HG03521 (cell line): Measurements from ENCODE around the gene TMEM240.
"Not testable (repeated sequence)": the region's sequence is repeated elsewhere in the genome, so short reads cannot be mapped to it uniquely, and the experiment has no call there.

Experiments
- ATAC-seq: cut with Tn5 transposase; IDR thresholded peaks from one replicate; pipeline ENCODE4 v1.9.1; 2021; ENCODE audit warnings: mild to moderate bottlenecking, moderate library complexity; ENCODE audit not compliant: unreplicated experiment

The TMEM240 gene

DNA sequence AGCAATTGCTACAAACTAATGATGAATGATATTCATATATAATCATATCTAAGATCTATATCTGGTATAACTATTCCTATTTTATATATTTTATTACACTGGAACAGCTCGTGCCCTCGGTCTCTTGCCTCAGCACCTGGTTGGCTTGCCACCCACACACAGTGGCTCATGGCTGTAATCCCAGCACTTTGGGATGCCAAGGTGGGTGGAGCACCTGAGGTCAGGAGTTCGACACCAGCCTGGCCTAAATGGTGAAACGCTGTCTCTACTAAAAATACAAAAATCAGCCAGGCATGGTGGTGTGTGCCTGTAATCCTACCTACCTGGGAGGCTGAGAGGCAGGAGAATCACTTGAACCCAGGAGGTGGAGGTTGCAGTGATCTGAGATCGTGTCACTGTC is 34.6 kb downstream of the TMEM240 start:
- not testable (repeated sequence) for ATAC-seq

DNA sequence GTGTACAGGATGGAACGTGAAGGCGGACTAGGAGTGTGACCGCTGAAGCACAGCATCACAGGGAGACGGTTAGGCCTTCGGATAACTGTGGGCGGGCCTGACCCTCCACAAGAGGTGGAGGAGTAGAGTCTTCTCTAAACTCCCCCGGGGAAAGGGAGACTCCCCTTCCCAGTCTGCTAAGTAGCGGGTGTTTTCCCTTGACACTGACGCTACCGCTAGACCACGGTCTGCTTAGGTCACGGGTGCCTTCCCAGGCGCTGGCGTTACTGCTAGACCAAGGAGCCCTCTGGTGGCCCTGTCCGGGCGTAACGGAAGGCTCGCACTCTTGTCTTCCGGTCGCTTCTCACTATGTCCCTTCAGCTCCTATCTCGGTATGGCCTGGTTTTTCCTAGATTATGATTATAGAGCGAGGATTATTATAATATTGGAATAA is 35.0 kb downstream of the TMEM240 start:
- not testable (repeated sequence) for ATAC-seq

DNA sequence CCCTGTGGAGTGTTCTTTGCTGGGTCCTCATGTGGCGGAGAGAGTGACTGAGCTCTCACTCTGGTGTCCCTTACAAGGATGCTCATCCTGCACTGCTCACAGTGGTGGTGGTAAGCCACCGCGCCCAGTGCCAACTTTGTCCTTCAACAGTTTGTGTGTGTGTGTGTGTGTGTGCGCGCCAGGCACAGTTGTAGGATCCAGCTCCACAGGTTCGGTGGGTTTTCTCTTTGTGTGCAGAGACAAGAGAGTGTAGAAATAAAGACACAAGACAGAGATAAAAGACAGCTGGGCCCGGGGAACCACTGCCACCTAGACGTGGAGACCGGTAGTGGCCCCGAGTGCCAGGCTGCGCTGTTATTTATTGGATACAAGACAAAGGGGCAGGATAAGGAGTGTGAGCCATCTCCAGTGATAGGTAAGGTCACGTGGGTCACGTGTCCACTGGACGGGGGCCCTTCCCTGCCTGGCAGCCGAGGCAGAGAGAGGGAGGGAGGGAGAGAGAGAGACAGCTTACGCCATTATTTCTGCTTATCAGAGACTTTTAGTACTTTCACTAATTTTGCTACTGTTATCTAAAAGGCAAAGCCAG is 35.6 kb downstream of the TMEM240 start:
- not testable (repeated sequence) for ATAC-seq

DNA sequence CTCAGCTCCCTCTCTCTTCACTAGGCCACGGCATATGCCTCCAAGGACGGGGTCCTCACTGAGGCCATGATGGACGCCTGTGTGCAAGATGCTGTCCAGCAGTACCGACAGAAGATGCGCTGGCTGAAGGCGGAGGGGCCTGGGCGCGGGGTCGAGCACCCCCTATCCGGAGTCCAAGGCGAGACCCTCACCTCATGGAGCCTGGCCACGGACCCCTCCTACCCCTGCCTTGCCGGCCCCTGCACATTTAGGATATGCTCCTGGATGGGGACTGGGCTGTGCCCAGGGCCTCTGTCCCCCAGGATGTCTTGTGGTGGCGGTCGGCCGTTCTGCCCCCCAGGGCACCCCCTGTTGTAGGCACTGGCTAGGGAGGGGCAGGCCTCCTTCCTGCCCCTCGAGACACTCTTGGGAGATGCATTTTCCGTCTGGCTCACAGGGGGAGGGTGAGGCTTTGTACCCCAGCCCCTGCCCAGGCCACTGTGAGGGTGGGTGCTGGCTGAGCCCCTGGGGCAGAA is 44.9 kb downstream of the TMEM240 start:
- not testable (repeated sequence) for ATAC-seq

DNA sequence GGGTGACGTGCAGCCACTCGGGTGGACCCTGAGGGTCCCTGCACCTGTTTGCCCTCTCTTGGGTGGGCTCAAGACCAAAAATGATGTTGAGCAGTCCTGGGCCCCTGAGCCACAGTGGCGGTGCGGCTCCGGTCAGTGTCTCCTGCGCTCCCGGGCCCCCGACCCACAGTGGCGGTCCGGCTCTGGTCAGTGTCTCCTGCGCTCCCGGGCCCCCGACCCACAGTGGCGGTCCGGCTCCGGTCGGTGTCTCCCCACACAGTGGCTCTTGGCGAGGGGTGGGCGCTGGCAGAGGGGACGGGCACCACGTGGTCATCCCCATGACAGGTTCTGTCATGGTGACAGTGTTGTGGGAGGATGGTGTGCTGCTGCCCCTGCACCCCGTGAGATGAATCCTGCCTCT is 46.1 kb downstream of the TMEM240 start:
- ATAC-seq: not testable (repeated sequence)

DNA sequence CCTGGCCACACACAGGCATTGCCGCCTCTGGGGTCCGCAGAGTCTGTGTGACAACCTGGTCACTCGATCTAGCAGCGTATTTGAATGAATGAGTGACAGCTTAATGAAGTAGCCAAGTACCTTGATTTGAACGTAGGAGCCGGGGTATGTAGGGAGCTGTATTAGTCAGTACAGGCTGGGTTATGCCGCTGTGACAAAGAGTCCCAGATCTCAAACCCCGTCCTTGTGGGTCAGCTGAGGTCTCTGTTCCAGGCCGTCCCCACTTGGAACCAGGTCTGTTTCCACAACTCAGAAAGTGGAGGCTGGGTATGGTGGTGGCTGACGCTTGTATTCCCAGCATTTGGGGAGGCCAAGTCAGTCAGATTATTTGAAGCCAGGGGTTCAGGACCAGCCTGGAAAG is 48.8 kb downstream of the TMEM240 start:
- no peak for ATAC-seq

DNA sequence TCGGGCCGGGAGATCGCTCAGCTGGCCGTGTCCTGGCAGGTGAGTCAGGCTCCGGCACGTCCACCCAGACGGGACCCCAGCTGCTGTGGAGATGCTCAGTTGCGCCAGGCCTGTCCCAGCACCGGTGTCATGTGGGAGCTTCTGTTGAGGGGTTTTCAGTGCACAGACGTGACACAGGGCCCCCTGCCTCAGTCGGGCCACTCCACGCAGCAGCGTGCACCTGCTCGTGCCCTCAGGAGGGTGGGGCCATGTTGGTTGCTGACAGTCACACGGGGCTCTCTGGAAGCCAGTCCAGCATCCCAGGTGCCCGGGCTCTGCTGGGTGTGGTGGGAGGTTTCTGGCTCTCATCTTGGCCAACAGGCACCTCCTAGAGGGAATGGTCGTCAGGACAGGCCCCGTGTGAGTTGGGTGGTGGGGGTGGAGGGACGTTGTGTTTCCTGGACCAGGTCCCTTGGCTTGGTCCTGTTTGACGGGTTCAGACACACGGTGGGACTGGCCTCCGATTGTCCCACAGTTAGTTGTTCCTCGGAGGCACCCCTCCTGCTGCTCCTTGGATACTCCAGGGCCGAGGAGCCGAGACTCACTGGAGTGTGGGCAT is 49.7 kb downstream of the TMEM240 start:
- ATAC-seq: no peak

DNA sequence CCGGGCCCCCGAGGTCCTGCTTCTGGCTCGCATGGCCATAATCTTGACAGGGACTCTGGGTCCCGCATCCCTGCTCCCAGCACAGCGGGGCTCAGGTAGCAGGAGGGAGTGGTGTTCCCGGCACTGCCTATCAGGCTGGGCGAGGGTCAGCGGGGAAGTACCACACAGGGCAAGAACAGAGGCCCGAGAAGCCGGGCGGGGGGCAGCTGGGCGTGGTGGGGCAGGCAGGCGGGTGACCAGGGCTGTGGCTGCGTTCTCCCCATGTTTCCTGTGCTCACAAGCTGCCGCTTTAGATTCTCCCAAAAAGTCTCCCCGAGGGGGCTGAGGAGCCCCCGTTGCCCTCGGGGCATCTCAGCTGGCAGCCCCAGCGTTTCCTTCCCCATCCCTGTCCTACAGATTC is 50.6 kb downstream of the TMEM240 start:
- ATAC-seq: no peak

DNA sequence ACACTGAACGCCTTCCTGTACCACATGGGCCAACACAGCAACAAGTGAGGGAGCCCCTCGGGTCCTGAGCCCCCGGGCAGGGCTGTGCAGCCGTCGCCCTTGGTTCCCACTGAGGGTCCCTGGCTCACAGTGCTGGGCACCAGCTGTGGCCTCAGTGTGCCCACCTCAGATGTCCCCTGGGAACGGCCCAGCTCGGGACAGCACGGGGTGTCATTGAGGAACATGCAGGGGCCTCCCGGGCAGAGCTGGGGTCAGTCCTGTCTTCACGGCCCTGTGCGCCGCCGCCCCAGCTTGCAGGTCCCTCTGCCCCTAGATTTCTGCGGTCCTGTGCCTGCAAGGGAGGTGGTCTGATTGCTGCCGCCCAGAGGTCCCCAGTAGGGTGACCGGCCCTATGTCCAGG is 51.2 kb downstream of the TMEM240 start:
- no peak for ATAC-seq

DNA sequence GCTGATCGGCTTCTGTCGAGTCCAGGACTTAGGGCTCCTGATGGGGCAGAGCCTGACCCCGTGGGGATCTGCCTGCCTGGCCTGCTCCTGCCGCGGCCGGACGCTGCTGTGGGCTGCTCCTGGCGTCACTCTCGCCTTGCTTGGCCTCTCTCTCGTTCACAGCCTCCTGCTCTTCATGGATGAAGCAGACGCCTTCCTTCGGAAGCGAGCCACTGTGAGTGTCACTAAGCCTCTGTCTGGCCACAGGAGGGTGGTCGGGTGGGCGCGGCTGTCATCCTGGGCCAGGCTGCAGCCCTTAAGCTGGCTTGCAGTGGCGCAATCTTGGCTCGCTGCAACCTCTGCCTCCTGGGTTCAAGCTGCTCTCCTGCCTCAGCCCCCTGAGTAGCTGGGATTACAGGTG is 52.7 kb downstream of the TMEM240 start:
- no peak for ATAC-seq

DNA sequence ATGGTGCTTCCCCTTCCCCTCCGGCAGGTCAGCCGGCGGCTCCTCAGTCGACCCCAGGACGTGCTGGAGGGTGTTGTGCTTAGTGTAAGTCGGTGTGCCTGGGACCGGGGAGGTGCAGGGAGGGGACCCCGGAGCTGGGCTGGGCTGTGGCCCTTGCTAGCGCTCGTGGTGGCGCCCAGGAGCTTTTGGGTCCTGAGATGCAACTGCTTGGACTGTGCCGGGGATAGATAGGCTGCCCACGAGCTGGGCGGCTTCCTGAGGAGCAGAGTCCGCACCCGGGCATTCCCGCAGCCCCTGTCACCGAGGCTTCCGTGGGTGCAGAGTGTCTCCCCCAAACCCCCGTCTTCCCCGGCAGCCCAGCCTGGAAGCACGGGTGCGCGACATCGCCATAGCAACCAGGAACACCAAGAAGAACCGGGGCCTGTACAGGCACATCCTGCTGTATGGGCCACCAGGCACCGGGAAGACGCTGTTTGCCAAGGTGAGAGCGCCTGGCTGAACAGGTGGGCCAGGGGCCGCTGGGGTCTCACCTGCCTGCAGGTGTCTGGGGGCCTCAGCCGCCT is 54.6 kb downstream of the TMEM240 start:
- ATAC-seq: not testable (repeated sequence)

DNA sequence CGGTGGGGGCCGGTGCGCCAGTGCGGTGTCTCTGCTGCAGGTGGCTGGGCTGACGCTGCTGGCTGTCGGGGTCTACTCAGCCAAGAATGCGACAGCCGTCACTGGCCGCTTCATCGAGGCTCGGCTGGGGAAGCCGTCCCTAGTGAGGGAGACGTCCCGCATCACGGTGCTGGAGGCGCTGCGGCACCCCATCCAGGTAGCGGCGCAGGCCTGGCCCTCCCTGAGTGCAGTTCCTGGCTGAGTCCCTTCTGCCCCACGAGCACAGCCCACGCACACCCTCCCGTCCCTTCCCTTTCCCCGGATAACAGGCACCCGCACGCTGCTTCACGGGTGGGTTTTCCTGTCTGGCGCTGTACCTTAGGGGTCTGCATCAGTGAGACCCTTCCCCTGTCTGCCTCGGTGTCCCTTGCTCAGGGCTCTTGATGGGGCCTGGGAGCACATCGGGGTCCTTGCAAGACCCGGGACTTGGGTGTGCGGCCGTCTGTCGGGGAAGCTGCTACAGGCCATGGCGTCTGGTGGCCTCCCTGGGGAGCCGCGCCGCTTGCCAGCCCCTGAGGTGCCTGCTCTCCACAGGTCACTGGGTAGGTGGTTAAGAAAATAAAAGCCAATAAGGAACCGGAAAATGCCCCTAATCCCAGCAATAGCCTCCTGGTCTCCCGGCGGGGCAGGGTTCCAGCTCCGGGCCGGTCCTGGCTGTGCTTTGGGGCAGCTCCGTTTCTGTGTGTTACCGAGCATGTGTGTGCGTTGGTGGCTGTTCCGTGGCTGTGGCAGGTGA is 55.3 kb downstream of the TMEM240 start:
- ATAC-seq: not testable (repeated sequence)
